ENCODE results near the gene CX3CL1.
A peak's percentile ranks its signal among the peaks of the same experiment; 100 is the strongest.

DNA sequence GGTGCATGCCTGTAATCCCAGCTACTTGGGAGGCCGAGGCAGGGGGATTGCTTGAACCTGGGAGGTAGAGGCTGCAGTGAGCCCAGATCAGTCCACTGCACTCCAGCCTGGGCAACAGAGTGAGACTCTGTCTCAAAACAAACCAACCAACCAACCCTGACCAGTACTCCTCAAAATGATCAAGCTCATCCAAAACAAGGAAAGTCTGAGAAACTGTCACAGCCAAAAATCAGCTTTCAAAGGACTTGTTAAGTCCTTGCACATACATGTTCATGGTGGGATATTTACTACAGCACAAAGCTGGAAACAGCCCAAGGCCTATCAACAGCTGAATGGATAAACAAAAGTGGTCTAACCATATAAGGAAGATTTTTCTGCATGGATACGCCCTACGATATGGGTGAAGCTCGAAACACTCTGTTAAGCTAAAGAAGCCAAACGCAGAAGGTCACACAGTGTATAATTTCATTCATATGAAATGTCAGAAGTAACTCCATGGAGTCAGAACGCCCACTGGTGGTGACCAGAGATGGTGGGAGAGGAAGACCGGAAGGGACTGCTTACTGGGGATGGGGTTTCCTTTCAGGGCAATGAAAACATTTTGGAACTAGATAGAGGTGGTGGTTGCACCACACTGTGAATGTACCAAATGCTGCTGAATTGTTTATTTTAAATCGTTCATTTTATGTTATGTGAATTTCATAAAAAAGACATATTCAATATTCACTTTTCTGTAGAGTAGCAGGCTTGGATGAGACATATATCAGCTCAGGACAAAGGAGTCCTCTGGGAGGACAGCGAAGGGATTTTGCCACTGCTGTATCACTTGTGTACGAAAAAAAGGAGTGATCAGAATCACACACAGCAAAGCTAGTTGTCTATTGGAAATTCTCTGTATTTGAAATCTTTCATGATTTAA is 50.0 kb downstream of the CX3CL1 start:
- TF ChIP-seq, protein P1, sequence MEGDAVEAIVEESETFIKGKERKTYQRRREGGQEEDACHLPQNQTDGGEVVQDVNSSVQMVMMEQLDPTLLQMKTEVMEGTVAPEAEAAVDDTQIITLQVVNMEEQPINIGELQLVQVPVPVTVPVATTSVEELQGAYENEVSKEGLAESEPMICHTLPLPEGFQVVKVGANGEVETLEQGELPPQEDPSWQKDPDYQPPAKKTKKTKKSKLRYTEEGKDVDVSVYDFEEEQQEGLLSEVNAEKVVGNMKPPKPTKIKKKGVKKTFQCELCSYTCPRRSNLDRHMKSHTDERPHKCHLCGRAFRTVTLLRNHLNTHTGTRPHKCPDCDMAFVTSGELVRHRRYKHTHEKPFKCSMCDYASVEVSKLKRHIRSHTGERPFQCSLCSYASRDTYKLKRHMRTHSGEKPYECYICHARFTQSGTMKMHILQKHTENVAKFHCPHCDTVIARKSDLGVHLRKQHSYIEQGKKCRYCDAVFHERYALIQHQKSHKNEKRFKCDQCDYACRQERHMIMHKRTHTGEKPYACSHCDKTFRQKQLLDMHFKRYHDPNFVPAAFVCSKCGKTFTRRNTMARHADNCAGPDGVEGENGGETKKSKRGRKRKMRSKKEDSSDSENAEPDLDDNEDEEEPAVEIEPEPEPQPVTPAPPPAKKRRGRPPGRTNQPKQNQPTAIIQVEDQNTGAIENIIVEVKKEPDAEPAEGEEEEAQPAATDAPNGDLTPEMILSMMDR (IDR thresholded peaks at IDR 0.05; ENCODE audit: insufficient read depth, low read length), result peak; percentile 22
- TF ChIP-seq POLR2AphosphoS5 (IDR thresholded peaks at IDR 0.05; ENCODE audit: low read depth), result no peak
